ENCODE results near the gene KIF5A. TPM values are rescaled to one million over a fixed set of nuclear protein-coding genes. Genes with fewer than 3 reads are reported as not detected.

Gene KIF5A
- total RNA-seq, 1 donor = 0.36 TPM

- Histone ChIP-seq H3K4me1 (ENCODE audit: insufficient read depth, low read length) (peaks cover 6% of the 10 kb centered on the region), H3K4me2 (ENCODE audit: insufficient read depth, low read length) (no peak overlapping the region), H3K79me2 (ENCODE audit: insufficient read depth, low read length) (no peaks in the 10 kb centered on the region), H3K27ac (ENCODE audit: low read depth, low read length) (no peak overlapping the region), H4K20me1 (ENCODE audit: insufficient read depth, low read length) (no peaks in the 10 kb centered on the region), H3K9me3 (ENCODE audit: low read depth, low read length) (no peaks in the 10 kb centered on the region), H2AFZ (ENCODE audit: low read length) (no peak overlapping the region), H3K4me3 (ENCODE audit: insufficient read depth, low read length) (no peak overlapping the region), H3K27me3 (ENCODE audit: insufficient read depth, low read length) (peaks cover 60% of the 10 kb centered on the region), H3K36me3 (ENCODE audit: insufficient read depth, low read length) (no peaks in the 10 kb centered on the region)
- DNase-seq (ENCODE audit: insufficient read length, low spot score, missing footprints) = peak; percentile 78
- TF ChIP-seq CTCF (IDR thresholded peaks at IDR 0.05; ENCODE audit: extremely low read depth, low read depth, low read length) = no peak
Observed at GRCh38 chr12:57623811-57624390, 74.1 kb downstream of the KIF5A start.

GRCh38 chr12:57624441-57625220 lies 74.8 kb downstream of the KIF5A start:
- Histone ChIP-seq H3K27ac (ENCODE audit: low read depth, low read length) (no peak overlapping the region), H3K27me3 (ENCODE audit: insufficient read depth, low read length) (peaks cover 56% of the 10 kb centered on the region), H3K79me2 (ENCODE audit: insufficient read depth, low read length) (no peaks in the 10 kb centered on the region), H2AFZ (ENCODE audit: low read length) (no peak overlapping the region), H3K36me3 (ENCODE audit: insufficient read depth, low read length) (no peaks in the 10 kb centered on the region), H3K9me3 (ENCODE audit: low read depth, low read length) (no peaks in the 10 kb centered on the region), H4K20me1 (ENCODE audit: insufficient read depth, low read length) (no peaks in the 10 kb centered on the region), H3K4me3 (ENCODE audit: insufficient read depth, low read length) (no peak overlapping the region), H3K4me1 (ENCODE audit: insufficient read depth, low read length) (peaks cover 6% of the 10 kb centered on the region), H3K4me2 (ENCODE audit: insufficient read depth, low read length) (no peak overlapping the region)
- peak; percentile 81 for DNase-seq (ENCODE audit: insufficient read length, low spot score, missing footprints)
- TF ChIP-seq CTCF (IDR thresholded peaks at IDR 0.05; ENCODE audit: extremely low read depth, low read depth, low read length) = no peak

- H3K4me1 ChIP-seq (ENCODE audit: insufficient read depth, low read length) = peaks cover 6% of the 10 kb centered on the region
- H3K4me3 ChIP-seq (ENCODE audit: insufficient read depth, low read length) = no peak overlapping the region
- H3K27me3 ChIP-seq (ENCODE audit: insufficient read depth, low read length) = peaks cover 48% of the 10 kb centered on the region
- no peaks in the 10 kb centered on the region for H3K9me3 ChIP-seq (ENCODE audit: low read depth, low read length)
- H4K20me1 ChIP-seq (ENCODE audit: insufficient read depth, low read length) = no peaks in the 10 kb centered on the region
- H3K79me2 ChIP-seq (ENCODE audit: insufficient read depth, low read length) = no peaks in the 10 kb centered on the region
- no peaks in the 10 kb centered on the region for H3K36me3 ChIP-seq (ENCODE audit: insufficient read depth, low read length)
- no peak overlapping the region for H3K27ac ChIP-seq (ENCODE audit: low read depth, low read length)
- no peak for TF ChIP-seq CTCF (IDR thresholded peaks at IDR 0.05; ENCODE audit: extremely low read depth, low read depth, low read length)
- peak; percentile 71 for DNase-seq (ENCODE audit: insufficient read length, low spot score, missing footprints)
- H2AFZ ChIP-seq (ENCODE audit: low read length) = no peak overlapping the region
- no peak overlapping the region for H3K4me2 ChIP-seq (ENCODE audit: insufficient read depth, low read length)
Observed at GRCh38 chr12:57625261-57626032, 75.6 kb downstream of the KIF5A start.
